NCI-H146 treated with DMSO at 0.1 percent for 48 hours (cell line): Measurements from ENCODE around the gene CCSAP.
"Not testable (repeated sequence)": the region's sequence is repeated elsewhere in the genome, so short reads cannot be mapped to it uniquely, and the experiment has no call there.

ENCODE experiments used
- DNase-seq: peaks from one replicate; lab custom pipeline; 2025; ENCODE audit not compliant: unreplicated experiment; lab: John Stamatoyannopoulos, UW

CCSAP gene

GRCh38 chr1:229342656-229343569 is at the start of gene CCSAP:
CCSAP (minus strand) TSS chr1:229343047; CDS start chr1:229342465, 582 bp downstream.
- peak; percentile 61 for DNase-seq

- no peak for DNase-seq
These were observed 47.3 kb upstream of the CCSAP start for GRCh38 chr1:229390130-229390529.

GRCh38 chr1:229388897-229389580 is 46.2 kb upstream of the CCSAP start:
- DNase-seq: no peak

- no peak for DNase-seq
These were observed 43.1 kb upstream of the CCSAP start for GRCh38 chr1:229385853-229386456.

- DNase-seq: no peak
These were observed 42.0 kb upstream of the CCSAP start for GRCh38 chr1:229384822-229385221.

GRCh38 chr1:229383961-229384360 is 41.1 kb upstream of the CCSAP start:
- DNase-seq: no peak

GRCh38 chr1:229383188-229383587 is 40.3 kb upstream of the CCSAP start:
- DNase-seq: no peak

GRCh38 chr1:229381234-229381633 is 38.4 kb upstream of the CCSAP start:
- peak; percentile 6 for DNase-seq

- DNase-seq: peak; percentile 39
These were observed 37.8 kb upstream of the CCSAP start for GRCh38 chr1:229380536-229381160.

GRCh38 chr1:229379846-229380245 is 37.0 kb upstream of the CCSAP start:
- no peak for DNase-seq

GRCh38 chr1:229378586-229379367 is 35.9 kb upstream of the CCSAP start:
- no peak for DNase-seq

GRCh38 chr1:229378035-229378434 is 35.2 kb upstream of the CCSAP start:
- not testable (repeated sequence) for DNase-seq

- no peak for DNase-seq
These were observed 34.6 kb upstream of the CCSAP start for GRCh38 chr1:229377429-229377828.

- no peak for DNase-seq
These were observed 33.7 kb upstream of the CCSAP start for GRCh38 chr1:229376521-229376920.

- no peak for DNase-seq
These were observed 31.6 kb upstream of the CCSAP start for GRCh38 chr1:229374485-229374884.

- no peak for DNase-seq
These were observed 30.5 kb upstream of the CCSAP start for GRCh38 chr1:229373395-229373794.

GRCh38 chr1:229372251-229372650 is 29.4 kb upstream of the CCSAP start:
- DNase-seq: no peak

GRCh38 chr1:229371624-229372023 is 28.8 kb upstream of the CCSAP start:
- DNase-seq: no peak

GRCh38 chr1:229370601-229371021 is 27.8 kb upstream of the CCSAP start:
- DNase-seq: no peak

GRCh38 chr1:229368347-229368746 is 25.5 kb upstream of the CCSAP start:
- no peak for DNase-seq
